DND-41 (cell line): ENCODE measurements around the gene CNDP2.

Source experiments
- EZH2 ChIP-seq: IDR thresholded peaks from 3 replicates; pipeline ENCODE4 v1.6.1; 2012; ENCODE audit warnings: borderline replicate concordance, low read depth, mild to moderate bottlenecking, moderate library complexity, low read length, inconsistent platforms; ENCODE audit not compliant: severe bottlenecking
- TF ChIP-seq, protein P1 (sequence below): IDR thresholded peaks from 2 replicates; pipeline ENCODE4 v1.5.1; 2012; ENCODE audit warnings: borderline replicate concordance, low read length, moderate library complexity, mild to moderate bottlenecking; ENCODE audit not compliant: poor library complexity, severe bottlenecking; ENCODE audit errors: extremely low read depth

DNA sequence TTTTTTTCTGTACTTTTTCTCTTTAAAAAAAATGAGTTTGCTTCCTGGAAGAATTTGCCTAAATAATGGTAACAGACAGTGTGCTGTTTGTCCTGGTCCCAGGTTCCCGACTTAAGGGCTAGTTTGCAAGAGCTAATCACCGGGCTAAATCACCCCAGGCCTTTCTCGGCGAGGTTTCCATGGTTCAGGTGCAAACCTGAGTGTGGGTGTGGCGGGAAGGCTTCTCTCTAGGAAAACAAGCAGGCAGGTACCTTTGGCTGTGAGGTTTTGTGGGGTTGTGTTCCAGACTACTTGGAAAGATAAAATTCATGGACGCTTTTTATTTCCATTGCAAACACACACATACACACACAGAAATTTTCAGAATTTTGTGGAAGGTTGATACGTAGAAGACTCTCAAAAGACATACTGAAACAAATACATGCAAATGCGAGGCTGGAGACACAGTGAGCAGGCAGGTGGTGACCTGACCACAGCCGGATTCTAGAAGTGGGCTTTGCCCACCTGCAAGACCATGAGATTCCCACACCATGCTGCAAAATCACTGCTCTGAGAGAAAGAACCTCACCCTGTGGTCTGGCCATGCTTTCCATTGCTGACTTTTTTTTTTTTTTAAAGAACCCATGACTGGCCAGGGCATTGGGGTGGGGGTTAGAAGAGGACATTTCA lies 39.0 kb downstream of the CNDP2 start:
- TF ChIP-seq, protein P1, sequence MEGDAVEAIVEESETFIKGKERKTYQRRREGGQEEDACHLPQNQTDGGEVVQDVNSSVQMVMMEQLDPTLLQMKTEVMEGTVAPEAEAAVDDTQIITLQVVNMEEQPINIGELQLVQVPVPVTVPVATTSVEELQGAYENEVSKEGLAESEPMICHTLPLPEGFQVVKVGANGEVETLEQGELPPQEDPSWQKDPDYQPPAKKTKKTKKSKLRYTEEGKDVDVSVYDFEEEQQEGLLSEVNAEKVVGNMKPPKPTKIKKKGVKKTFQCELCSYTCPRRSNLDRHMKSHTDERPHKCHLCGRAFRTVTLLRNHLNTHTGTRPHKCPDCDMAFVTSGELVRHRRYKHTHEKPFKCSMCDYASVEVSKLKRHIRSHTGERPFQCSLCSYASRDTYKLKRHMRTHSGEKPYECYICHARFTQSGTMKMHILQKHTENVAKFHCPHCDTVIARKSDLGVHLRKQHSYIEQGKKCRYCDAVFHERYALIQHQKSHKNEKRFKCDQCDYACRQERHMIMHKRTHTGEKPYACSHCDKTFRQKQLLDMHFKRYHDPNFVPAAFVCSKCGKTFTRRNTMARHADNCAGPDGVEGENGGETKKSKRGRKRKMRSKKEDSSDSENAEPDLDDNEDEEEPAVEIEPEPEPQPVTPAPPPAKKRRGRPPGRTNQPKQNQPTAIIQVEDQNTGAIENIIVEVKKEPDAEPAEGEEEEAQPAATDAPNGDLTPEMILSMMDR: no peak
- no peak for TF ChIP-seq EZH2
